SK-N-SH (cell line): ENCODE data around the gene PLOD2. TPM values are rescaled to one million over a fixed set of nuclear protein-coding genes. Genes with fewer than 3 reads are reported as not detected.

Experiments used
- CTCF ChIA-PET: fragments of 300-600, 350-600 bp; formaldehyde crosslinking; extraction: SDS; loops from one replicate; lab custom pipeline; 2021; lab: Yijun Ruan, JAX
- POLR2A ChIA-PET: fragments of 350-600 bp; sonication (Branson Sonifier 250); formaldehyde crosslinking; extraction: SDS; loops from one replicate; lab custom pipeline; 2020; ENCODE audit warnings: antibody characterized with exemption, inconsistent platforms; lab: Yijun Ruan, JAX
- DNase-seq: peaks from one replicate; pipeline ENCODE4 v3.0.0; 2012
- H2AFZ ChIP-seq: fragments of 200-600 bp; sonication (generic); 2 replicates; pipeline ENCODE4 v1.8.1; 2016; ENCODE audit warnings: antibody characterized with exemption, mild to moderate bottlenecking, low read depth
- H3F3A ChIP-seq: fragments of 200-600 bp; sonication (generic); replicated peaks from 2 replicates; pipeline ENCODE3; 2016; ENCODE audit warnings: antibody characterized with exemption, mild to moderate bottlenecking; ENCODE audit not compliant: insufficient read depth
- H3K27ac ChIP-seq, 2 experiments: fragments of 200-500 bp in 1 of 2; fragments of 200-600 bp in 1 of 2; sonication (Bioruptor generic) in 1 of 2; sonication (generic), shearing (Covaris generic) in 1 of 2; 2 replicates each; pipeline versions ENCODE4 v1.5.1 to v1.6.1; 2014 to 2016; ENCODE audit warnings: low read depth in 2 of 2, inconsistent platforms in 1 of 2, low read length in 1 of 2, mild to moderate bottlenecking in 1 of 2, mixed read lengths in 1 of 2
- H3K27me3 ChIP-seq: fragments of 200-600 bp; sonication (generic), shearing (Covaris generic); 2 replicates; pipeline ENCODE4 v1.6.1; 2016; ENCODE audit warnings: mixed run types; ENCODE audit not compliant: insufficient read depth
- H3K36me3 ChIP-seq, 2 experiments: fragments of 200-500 bp in 1 of 2; fragments of 200-600 bp in 1 of 2; sonication (Bioruptor generic) in 1 of 2; sonication (generic) in 1 of 2; replicated peaks in 1 of 2; 2 replicates each; pipeline versions ENCODE3 to v1.5.1; 2014 to 2016; ENCODE audit warnings: low read length in 1 of 2, mild to moderate bottlenecking in 1 of 2; ENCODE audit not compliant: insufficient read depth in 2 of 2, control insufficient read depth in 1 of 2
- H3K4me1 ChIP-seq, 2 experiments: fragments of 200-500 bp in 1 of 2; fragments of 200-600 bp in 1 of 2; sonication (Bioruptor generic) in 1 of 2; sonication (generic), shearing (Covaris generic) in 1 of 2; 2 replicates each; pipeline versions ENCODE4 v1.5.1 to v1.6.1; 2014 to 2016; ENCODE audit warnings: low read depth in 1 of 2, low read length in 1 of 2, mixed run types in 1 of 2; ENCODE audit not compliant: insufficient read depth in 2 of 2, control insufficient read depth in 1 of 2
- H3K4me2 ChIP-seq: fragments of 200-600 bp; sonication (generic), shearing (Covaris generic); 2 replicates; pipeline ENCODE4 v1.6.1; 2017; ENCODE audit warnings: mixed run types
- H3K4me3 ChIP-seq, 2 experiments: fragments of 200-500 bp in 1 of 2; fragments of 200-600 bp in 1 of 2; sonication (Bioruptor generic) in 1 of 2; sonication (generic), shearing (Covaris generic) in 1 of 2; 2 replicates each; pipeline versions ENCODE4 v1.5.1 to v1.8.1; 2014 to 2016; ENCODE audit warnings: low read depth in 2 of 2, inconsistent platforms in 1 of 2, low read length in 1 of 2, mild to moderate bottlenecking in 1 of 2, mixed read lengths in 1 of 2, moderate library complexity in 1 of 2
- H3K79me2 ChIP-seq: fragments of 200-600 bp; sonication (generic); 2 replicates; pipeline ENCODE4 v1.8.1; 2017; ENCODE audit warnings: mild to moderate bottlenecking; ENCODE audit not compliant: insufficient read depth
- H3K9ac ChIP-seq: fragments of 200-600 bp; sonication (generic); 2 replicates; pipeline ENCODE4 v1.6.1; 2017; ENCODE audit warnings: mixed run types
- H3K9me2 ChIP-seq: fragments of 200-600 bp; sonication (generic); 2 replicates; pipeline ENCODE4 v1.6.1; 2017; ENCODE audit warnings: mixed run types
- H3K9me3 ChIP-seq: fragments of 200-600 bp; sonication (generic); 2 replicates; pipeline ENCODE4 v1.6.1; 2017; ENCODE audit warnings: mixed run types, mild to moderate bottlenecking, moderate library complexity
- H4K20me1 ChIP-seq: fragments of 200-600 bp; sonication (generic); 2 replicates; pipeline ENCODE4 v1.6.1; 2017; ENCODE audit warnings: mild to moderate bottlenecking, mixed run types; ENCODE audit not compliant: insufficient read depth
- ELF1 ChIP-seq: IDR thresholded peaks from 2 replicates; pipeline ENCODE4 v1.4.0; 2012
- FOXJ3 ChIP-seq: sonication (generic); formaldehyde crosslinking; IDR thresholded peaks from 2 replicates; pipeline ENCODE4 v1.5.1; 2020; ENCODE audit warnings: mild to moderate bottlenecking, missing genetic modification reagents
- FOXM1 ChIP-seq: IDR thresholded peaks from 2 replicates; pipeline ENCODE4 v1.4.0; 2012; ENCODE audit warnings: low read depth, mild to moderate bottlenecking
- GATA2 ChIP-seq: sonication (generic); formaldehyde crosslinking; IDR thresholded peaks from 2 replicates; pipeline ENCODE4 v1.5.0; 2020; ENCODE audit warnings: mild to moderate bottlenecking, missing genetic modification reagents
- NFIC ChIP-seq: IDR thresholded peaks from 2 replicates; pipeline ENCODE4 v1.4.0; 2012; ENCODE audit warnings: borderline replicate concordance
- NRF1 ChIP-seq: IDR thresholded peaks from 2 replicates; pipeline ENCODE4 v1.6.1; 2012; ENCODE audit warnings: low read depth, mild to moderate bottlenecking, low read length
- RAD21 ChIP-seq: IDR thresholded peaks from 2 replicates; pipeline ENCODE4 v1.6.1; 2012; ENCODE audit warnings: mild to moderate bottlenecking, low read length
- RFX5 ChIP-seq: IDR thresholded peaks from 2 replicates; pipeline ENCODE4 v1.6.1; 2012; ENCODE audit warnings: mild to moderate bottlenecking, improper control_type of control experiment, low read length
- RXRA ChIP-seq: IDR thresholded peaks from 2 replicates; pipeline ENCODE4 v1.4.0; 2012; ENCODE audit warnings: low read depth, mild to moderate bottlenecking, borderline replicate concordance
- SMC3 ChIP-seq: IDR thresholded peaks from 2 replicates; pipeline ENCODE4 v1.6.1; 2012; ENCODE audit warnings: low read depth, low read length, improper control_type of control experiment
- TAF1 ChIP-seq: IDR thresholded peaks from 2 replicates; pipeline ENCODE4 v1.6.1; 2012; ENCODE audit warnings: low read depth, mild to moderate bottlenecking, low read length, moderate library complexity, borderline replicate concordance
- TEAD4 ChIP-seq: IDR thresholded peaks from 2 replicates; pipeline ENCODE4 v1.4.0; 2012; ENCODE audit warnings: mild to moderate bottlenecking, borderline replicate concordance; ENCODE audit not compliant: insufficient read depth
- WGBS: methylation state at CpG from one replicate; pipeline ENCODE4 v1.1.6; 2017; ENCODE audit warnings: low lambda C conversion rate; 5-methylcytosine and 5-hydroxymethylcytosine counted together
- polyA plus RNA-seq, 3 experiments: library from polyadenylated mRNA; depleted of rRNA; stranded (reverse); fragments of >200 nt; gene quantifications; 2 replicates each; pipeline ENCODE4 v1.2.3, GENCODE V29; 2012
- TF ChIP-seq, protein P1 (sequence below): IDR thresholded peaks from 2 replicates; pipeline ENCODE4 v1.4.0; 2012; ENCODE audit warnings: low read depth, borderline replicate concordance
- TF ChIP-seq, protein P2 (sequence below): fragments of 150-350 bp; IDR thresholded peaks from 2 replicates; pipeline ENCODE4 v1.6.1; 2016; ENCODE audit warnings: mild to moderate bottlenecking, low read depth, low read length
- TF ChIP-seq, protein P3 (sequence below): IDR thresholded peaks from 2 replicates; pipeline ENCODE4 v1.6.1; 2012; ENCODE audit warnings: mild to moderate bottlenecking, low read depth, low read length, moderate library complexity

PLOD2 gene
- polyA plus RNA-seq, 1 of the 3 experiments (the other 2 are of a cell fraction), result 0.58 TPM

- Histone ChIP-seq H3K4me1 (no peaks in the 10 kb centered on the region), H3K4me2 (no peak overlapping the region), H3K27ac (no peak overlapping the region), H3K9me3 (no peaks in the 10 kb centered on the region), H2AFZ (no peak overlapping the region), H3K79me2 (no peaks in the 10 kb centered on the region), H3K4me3 (no peak overlapping the region), H3K27me3 (peaks cover 11% of the 10 kb centered on the region; the same call in 1 of the 2 replicates), H3K9me2 (no peaks in the 10 kb centered on the region; the same call in 1 of the 2 replicates), H3F3A (no peaks in the 10 kb centered on the region), H3K9ac (no peak overlapping the region), H4K20me1 (no peaks in the 10 kb centered on the region), H3K36me3 (no peaks in the 10 kb centered on the region)
- POLR2A ChIA-PET, result no interaction called here
- DNase-seq, result no peak
- CTCF ChIA-PET, result no interaction called here
- WGBS, result 17% methylated on average over 3 of the region's 3 CpGs
- TF ChIP-seq FOXM1 (no peak), SMC3 (no peak), TEAD4 (no peak), GATA2 (CRISPR knock-in tag) (no peak), NRF1 (no peak), RAD21 (no peak), NFIC (no peak), TAF1 (no peak), RFX5 (no peak), RXRA (no peak), FOXJ3 (CRISPR knock-in tag) (no peak), ELF1 (no peak)
- TF ChIP-seq, protein P1, sequence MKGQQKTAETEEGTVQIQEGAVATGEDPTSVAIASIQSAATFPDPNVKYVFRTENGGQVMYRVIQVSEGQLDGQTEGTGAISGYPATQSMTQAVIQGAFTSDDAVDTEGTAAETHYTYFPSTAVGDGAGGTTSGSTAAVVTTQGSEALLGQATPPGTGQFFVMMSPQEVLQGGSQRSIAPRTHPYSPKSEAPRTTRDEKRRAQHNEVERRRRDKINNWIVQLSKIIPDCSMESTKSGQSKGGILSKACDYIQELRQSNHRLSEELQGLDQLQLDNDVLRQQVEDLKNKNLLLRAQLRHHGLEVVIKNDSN, result no peak
- TF ChIP-seq, protein P2, sequence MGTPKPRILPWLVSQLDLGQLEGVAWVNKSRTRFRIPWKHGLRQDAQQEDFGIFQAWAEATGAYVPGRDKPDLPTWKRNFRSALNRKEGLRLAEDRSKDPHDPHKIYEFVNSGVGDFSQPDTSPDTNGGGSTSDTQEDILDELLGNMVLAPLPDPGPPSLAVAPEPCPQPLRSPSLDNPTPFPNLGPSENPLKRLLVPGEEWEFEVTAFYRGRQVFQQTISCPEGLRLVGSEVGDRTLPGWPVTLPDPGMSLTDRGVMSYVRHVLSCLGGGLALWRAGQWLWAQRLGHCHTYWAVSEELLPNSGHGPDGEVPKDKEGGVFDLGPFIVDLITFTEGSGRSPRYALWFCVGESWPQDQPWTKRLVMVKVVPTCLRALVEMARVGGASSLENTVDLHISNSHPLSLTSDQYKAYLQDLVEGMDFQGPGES, result no peak
- TF ChIP-seq, protein P3, sequence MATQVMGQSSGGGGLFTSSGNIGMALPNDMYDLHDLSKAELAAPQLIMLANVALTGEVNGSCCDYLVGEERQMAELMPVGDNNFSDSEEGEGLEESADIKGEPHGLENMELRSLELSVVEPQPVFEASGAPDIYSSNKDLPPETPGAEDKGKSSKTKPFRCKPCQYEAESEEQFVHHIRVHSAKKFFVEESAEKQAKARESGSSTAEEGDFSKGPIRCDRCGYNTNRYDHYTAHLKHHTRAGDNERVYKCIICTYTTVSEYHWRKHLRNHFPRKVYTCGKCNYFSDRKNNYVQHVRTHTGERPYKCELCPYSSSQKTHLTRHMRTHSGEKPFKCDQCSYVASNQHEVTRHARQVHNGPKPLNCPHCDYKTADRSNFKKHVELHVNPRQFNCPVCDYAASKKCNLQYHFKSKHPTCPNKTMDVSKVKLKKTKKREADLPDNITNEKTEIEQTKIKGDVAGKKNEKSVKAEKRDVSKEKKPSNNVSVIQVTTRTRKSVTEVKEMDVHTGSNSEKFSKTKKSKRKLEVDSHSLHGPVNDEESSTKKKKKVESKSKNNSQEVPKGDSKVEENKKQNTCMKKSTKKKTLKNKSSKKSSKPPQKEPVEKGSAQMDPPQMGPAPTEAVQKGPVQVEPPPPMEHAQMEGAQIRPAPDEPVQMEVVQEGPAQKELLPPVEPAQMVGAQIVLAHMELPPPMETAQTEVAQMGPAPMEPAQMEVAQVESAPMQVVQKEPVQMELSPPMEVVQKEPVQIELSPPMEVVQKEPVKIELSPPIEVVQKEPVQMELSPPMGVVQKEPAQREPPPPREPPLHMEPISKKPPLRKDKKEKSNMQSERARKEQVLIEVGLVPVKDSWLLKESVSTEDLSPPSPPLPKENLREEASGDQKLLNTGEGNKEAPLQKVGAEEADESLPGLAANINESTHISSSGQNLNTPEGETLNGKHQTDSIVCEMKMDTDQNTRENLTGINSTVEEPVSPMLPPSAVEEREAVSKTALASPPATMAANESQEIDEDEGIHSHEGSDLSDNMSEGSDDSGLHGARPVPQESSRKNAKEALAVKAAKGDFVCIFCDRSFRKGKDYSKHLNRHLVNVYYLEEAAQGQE, result no peak
Measured at GRCh38 chr3:146142757-146143156, 18.2 kb downstream of the PLOD2 start.
